GM12801 (cell line): Measurements from ENCODE around the gene OR2M4.

Experiments
- CTCF ChIP-seq: IDR thresholded peaks from one replicate; pipeline ENCODE4 v1.5.1; 2011; ENCODE audit warnings: control low read depth; ENCODE audit not compliant: insufficient read length; ENCODE audit errors: extremely low read depth

Gene OR2M4

GRCh38 chr1:248229360-248229908 is 1.8 kb upstream of the OR2M4 start:
- TF ChIP-seq CTCF: no peak

- TF ChIP-seq CTCF: no peak
Observed at GRCh38 chr1:248239478-248239877, 8.3 kb downstream of the OR2M4 start.

- TF ChIP-seq CTCF: no peak
Observed at GRCh38 chr1:248243204-248243603, 12.0 kb downstream of the OR2M4 start.

GRCh38 chr1:248268178-248268577 is 37.0 kb downstream of the OR2M4 start:
- no peak for TF ChIP-seq CTCF

- TF ChIP-seq CTCF: no peak
Observed at GRCh38 chr1:248277876-248278275, 46.7 kb downstream of the OR2M4 start, which contains the start of gene OR2T33. Gene OR2T33, minus strand, starts transcription at chr1:248277976. Its CDS starts 4,162 bp downstream, at chr1:248273814.

- no peak for TF ChIP-seq CTCF
Observed at GRCh38 chr1:248288391-248288790, 57.2 kb downstream of the OR2M4 start.
